ENCODE measurements around the gene FAM20B. TPM values are rescaled to one million over a fixed set of nuclear protein-coding genes. Genes with fewer than 3 reads are reported as not detected.

Gene FAM20B
- total and polyA plus RNA-seq, 2 of the 13 experiments (the other 11 are each of a cell fraction or from before 2014, with no cell fraction given), result 13.8 to 26.9 TPM

DNA sequence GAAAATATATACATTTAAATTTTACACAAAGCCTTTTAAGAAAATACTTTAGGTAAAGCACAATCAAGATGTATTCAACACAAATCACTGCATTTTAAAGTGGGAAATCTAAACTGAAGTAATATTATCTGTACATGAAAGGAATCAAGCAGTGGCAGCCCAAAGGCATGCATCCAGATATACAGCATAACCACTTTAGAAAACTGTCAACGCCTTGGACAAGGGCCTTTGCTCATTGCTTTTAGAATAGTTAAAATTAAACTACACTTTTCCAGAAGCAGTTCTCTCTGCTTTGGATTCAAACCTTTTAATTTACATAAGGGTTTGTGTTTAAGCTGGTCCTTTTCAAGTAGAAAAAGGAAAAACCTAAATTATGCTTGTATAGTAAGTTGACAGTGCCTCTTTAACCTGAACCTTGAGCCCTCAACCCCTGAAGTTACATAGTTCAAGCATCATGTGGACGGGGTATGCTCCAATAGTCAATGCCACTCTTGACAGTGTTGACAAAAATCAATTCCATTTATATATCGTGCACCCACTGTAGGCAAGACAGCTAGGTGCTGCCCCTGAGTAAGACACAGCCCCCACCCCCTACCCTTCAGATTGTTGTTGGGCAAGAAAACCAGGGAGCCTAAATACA lies 79.0 kb downstream of the FAM20B start (continued):
- TF ChIP-seq, protein P1, sequence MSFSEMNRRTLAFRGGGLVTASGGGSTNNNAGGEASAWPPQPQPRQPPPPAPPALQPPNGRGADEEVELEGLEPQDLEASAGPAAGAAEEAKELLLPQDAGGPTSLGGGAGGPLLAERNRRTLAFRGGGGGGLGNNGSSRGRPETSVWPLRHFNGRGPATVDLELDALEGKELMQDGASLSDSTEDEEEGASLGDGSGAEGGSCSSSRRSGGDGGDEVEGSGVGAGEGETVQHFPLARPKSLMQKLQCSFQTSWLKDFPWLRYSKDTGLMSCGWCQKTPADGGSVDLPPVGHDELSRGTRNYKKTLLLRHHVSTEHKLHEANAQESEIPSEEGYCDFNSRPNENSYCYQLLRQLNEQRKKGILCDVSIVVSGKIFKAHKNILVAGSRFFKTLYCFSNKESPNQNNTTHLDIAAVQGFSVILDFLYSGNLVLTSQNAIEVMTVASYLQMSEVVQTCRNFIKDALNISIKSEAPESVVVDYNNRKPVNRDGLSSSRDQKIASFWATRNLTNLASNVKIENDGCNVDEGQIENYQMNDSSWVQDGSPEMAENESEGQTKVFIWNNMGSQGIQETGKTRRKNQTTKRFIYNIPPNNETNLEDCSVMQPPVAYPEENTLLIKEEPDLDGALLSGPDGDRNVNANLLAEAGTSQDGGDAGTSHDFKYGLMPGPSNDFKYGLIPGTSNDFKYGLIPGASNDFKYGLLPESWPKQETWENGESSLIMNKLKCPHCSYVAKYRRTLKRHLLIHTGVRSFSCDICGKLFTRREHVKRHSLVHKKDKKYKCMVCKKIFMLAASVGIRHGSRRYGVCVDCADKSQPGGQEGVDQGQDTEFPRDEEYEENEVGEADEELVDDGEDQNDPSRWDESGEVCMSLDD (CRISPR knock-in tag; IDR thresholded peaks at IDR 0.05; ENCODE audit: borderline replicate concordance), result no peak
- peak; percentile 93 for TF ChIP-seq GFI1 (CRISPR knock-in tag; IDR thresholded peaks at IDR 0.05; ENCODE audit: borderline replicate concordance)
- no peak for TF ChIP-seq AKAP8 (CRISPR knock-in tag; IDR thresholded peaks at IDR 0.05)
- no peak for TF ChIP-seq ZSCAN31 (CRISPR knock-in tag; IDR thresholded peaks at IDR 0.05; ENCODE audit: low read depth)
- TF ChIP-seq AGO1 (IDR thresholded peaks at IDR 0.05; ENCODE audit: low read depth, low read length, poor library complexity, severe bottlenecking), result no peak
- no peak for TF ChIP-seq SETDB1 (CRISPR knock-in tag; IDR thresholded peaks at IDR 0.05; ENCODE audit: borderline replicate concordance)
- TF ChIP-seq CBX1 (IDR thresholded peaks at IDR 0.05; ENCODE audit: low read depth), result no peak
- TF ChIP-seq ZMYM3 (CRISPR knock-in tag; IDR thresholded peaks at IDR 0.05), result no peak
- TF ChIP-seq ZNF317 (CRISPR knock-in tag; IDR thresholded peaks at IDR 0.05), result no peak
- peak; percentile 45; the same call in 1 of the 2 replicates for TF ChIP-seq TFDP1 (CRISPR knock-in tag; IDR thresholded peaks at IDR 0.05; ENCODE audit: borderline replicate concordance)
- no peak for TF ChIP-seq ZNF101 (CRISPR knock-in tag; IDR thresholded peaks at IDR 0.05; ENCODE audit: borderline replicate concordance, low read depth)
- no peak for TF ChIP-seq ZNF30 (CRISPR knock-in tag; IDR thresholded peaks at IDR 0.05)
- TF ChIP-seq ATF6 (CRISPR knock-in tag; conservative IDR thresholded peaks at IDR 0.05), result no peak
- TF ChIP-seq, protein P2, sequence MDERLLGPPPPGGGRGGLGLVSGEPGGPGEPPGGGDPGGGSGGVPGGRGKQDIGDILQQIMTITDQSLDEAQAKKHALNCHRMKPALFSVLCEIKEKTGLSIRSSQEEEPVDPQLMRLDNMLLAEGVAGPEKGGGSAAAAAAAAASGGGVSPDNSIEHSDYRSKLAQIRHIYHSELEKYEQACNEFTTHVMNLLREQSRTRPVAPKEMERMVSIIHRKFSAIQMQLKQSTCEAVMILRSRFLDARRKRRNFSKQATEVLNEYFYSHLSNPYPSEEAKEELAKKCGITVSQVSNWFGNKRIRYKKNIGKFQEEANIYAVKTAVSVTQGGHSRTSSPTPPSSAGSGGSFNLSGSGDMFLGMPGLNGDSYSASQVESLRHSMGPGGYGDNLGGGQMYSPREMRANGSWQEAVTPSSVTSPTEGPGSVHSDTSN (CRISPR knock-in tag; IDR thresholded peaks at IDR 0.05), result peak; percentile 39; the same call in 1 of the 2 replicates
- TF ChIP-seq, protein P3, sequence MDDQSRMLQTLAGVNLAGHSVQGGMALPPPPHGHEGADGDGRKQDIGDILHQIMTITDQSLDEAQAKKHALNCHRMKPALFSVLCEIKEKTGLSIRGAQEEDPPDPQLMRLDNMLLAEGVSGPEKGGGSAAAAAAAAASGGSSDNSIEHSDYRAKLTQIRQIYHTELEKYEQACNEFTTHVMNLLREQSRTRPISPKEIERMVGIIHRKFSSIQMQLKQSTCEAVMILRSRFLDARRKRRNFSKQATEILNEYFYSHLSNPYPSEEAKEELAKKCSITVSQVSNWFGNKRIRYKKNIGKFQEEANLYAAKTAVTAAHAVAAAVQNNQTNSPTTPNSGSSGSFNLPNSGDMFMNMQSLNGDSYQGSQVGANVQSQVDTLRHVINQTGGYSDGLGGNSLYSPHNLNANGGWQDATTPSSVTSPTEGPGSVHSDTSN (CRISPR knock-in tag; IDR thresholded peaks at IDR 0.05; ENCODE audit: borderline replicate concordance), result no peak
- 0 out of 2 replicates have a peak, but pooled peaks have one; percentile 18 for TF ChIP-seq GMEB1 (CRISPR knock-in tag; IDR thresholded peaks at IDR 0.05; ENCODE audit: borderline replicate concordance)
